Loucy (cell line): ENCODE data around the gene TMEM191C.

Source experiments
- EZH2phosphoT487 ChIP-seq: fragments of 200-600 bp; IDR thresholded peaks from 2 replicates; pipeline ENCODE4 v1.6.1; 2018; ENCODE audit warnings: antibody characterized with exemption, mild to moderate bottlenecking, moderate library complexity, borderline replicate concordance
- TF ChIP-seq, protein P1 (sequence below): fragments of 200-600 bp; sonication (generic); conservative IDR thresholded peaks from 2 replicates; pipeline ENCODE4 v1.5.1; 2014; ENCODE audit warnings: mild to moderate bottlenecking, antibody characterized with exemption, low read length

DNA sequence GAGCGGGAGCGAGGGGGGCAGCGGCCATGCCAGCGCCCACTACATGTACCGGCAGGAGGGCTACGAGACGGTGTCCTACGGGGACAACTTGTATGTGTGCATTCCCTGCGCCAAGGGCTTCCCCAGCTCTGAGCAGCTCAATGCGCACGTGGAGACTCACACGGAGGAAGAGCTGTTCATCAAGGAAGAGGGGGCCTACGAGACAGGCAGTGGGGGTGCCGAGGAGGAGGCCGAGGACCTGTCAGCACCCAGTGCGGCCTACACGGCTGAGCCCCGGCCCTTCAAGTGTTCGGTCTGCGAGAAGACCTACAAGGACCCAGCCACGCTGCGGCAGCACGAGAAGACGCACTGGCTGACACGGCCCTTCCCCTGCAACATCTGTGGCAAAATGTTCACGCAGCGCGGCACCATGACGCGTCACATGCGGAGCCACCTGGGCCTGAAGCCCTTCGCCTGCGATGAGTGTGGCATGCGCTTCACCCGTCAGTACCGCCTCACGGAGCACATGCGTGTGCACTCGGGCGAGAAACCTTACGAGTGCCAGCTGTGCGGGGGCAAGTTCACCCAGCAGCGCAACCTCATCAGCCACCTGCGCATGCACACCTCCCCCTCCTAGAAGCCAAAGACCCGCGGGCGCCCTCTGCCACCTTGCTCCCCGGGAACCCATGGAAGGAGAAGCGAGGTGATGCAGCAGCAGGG lies 20.9 kb upstream of the TMEM191C start:
- TF ChIP-seq, protein P1, sequence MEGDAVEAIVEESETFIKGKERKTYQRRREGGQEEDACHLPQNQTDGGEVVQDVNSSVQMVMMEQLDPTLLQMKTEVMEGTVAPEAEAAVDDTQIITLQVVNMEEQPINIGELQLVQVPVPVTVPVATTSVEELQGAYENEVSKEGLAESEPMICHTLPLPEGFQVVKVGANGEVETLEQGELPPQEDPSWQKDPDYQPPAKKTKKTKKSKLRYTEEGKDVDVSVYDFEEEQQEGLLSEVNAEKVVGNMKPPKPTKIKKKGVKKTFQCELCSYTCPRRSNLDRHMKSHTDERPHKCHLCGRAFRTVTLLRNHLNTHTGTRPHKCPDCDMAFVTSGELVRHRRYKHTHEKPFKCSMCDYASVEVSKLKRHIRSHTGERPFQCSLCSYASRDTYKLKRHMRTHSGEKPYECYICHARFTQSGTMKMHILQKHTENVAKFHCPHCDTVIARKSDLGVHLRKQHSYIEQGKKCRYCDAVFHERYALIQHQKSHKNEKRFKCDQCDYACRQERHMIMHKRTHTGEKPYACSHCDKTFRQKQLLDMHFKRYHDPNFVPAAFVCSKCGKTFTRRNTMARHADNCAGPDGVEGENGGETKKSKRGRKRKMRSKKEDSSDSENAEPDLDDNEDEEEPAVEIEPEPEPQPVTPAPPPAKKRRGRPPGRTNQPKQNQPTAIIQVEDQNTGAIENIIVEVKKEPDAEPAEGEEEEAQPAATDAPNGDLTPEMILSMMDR, result no peak
- TF ChIP-seq EZH2phosphoT487, result no peak
